Ishikawa (cell line): ENCODE data around the gene TMCC1.

Source experiments
- CEBPB ChIP-seq: IDR thresholded peaks from 2 replicates; pipeline ENCODE4 v1.6.1; 2012
- CREB1 ChIP-seq: IDR thresholded peaks from 2 replicates; pipeline ENCODE4 v1.6.1; 2012; ENCODE audit warnings: low read depth
- EGR1 ChIP-seq: IDR thresholded peaks from 2 replicates; pipeline ENCODE4 v1.6.1; 2012
- EP300 ChIP-seq: IDR thresholded peaks from 2 replicates; pipeline ENCODE4 v1.6.1; 2012; ENCODE audit warnings: borderline replicate concordance
- FOXM1 ChIP-seq: IDR thresholded peaks from 2 replicates; pipeline ENCODE4 v1.6.1; 2012; ENCODE audit warnings: low read depth, borderline replicate concordance
- MAX ChIP-seq: IDR thresholded peaks from 2 replicates; pipeline ENCODE4 v1.6.1; 2012
- NFIC ChIP-seq: IDR thresholded peaks from 2 replicates; pipeline ENCODE4 v1.6.1; 2012
- RAD21 ChIP-seq: IDR thresholded peaks from 2 replicates; pipeline ENCODE4 v1.6.1; 2012; ENCODE audit warnings: low read depth
- REST ChIP-seq: IDR thresholded peaks from 2 replicates; pipeline ENCODE4 v1.6.1; 2012; ENCODE audit warnings: low read depth, mild to moderate bottlenecking
- TAF1 ChIP-seq: IDR thresholded peaks from 2 replicates; pipeline ENCODE4 v1.6.1; 2012; ENCODE audit warnings: low read depth, mild to moderate bottlenecking
- TCF12 ChIP-seq: IDR thresholded peaks from 2 replicates; pipeline ENCODE4 v1.6.1; 2012; ENCODE audit warnings: low read depth
- TEAD4 ChIP-seq: IDR thresholded peaks from 2 replicates; pipeline ENCODE4 v1.6.1; 2012
- YY1 ChIP-seq: IDR thresholded peaks from 2 replicates; pipeline ENCODE4 v1.6.1; 2012; ENCODE audit warnings: low read depth
- ZBTB7A ChIP-seq: IDR thresholded peaks from 2 replicates; pipeline ENCODE4 v1.6.1; 2012; ENCODE audit warnings: low read depth
- TF ChIP-seq, protein P1 (sequence below): IDR thresholded peaks from 2 replicates; pipeline ENCODE4 v1.6.1; 2012

TMCC1 gene

GRCh38 chr3:129658110-129658843 is 235.2 kb downstream of the TMCC1 start:
- TF ChIP-seq CREB1 (no peak), EP300 (no peak), TAF1 (no peak), YY1 (no peak), MAX (no peak), TEAD4 (no peak), ZBTB7A (no peak), FOXM1 (no peak), EGR1 (no peak), RAD21 (no peak), NFIC (no peak), REST (no peak), TCF12 (no peak), CEBPB (no peak)
- TF ChIP-seq, protein P1, sequence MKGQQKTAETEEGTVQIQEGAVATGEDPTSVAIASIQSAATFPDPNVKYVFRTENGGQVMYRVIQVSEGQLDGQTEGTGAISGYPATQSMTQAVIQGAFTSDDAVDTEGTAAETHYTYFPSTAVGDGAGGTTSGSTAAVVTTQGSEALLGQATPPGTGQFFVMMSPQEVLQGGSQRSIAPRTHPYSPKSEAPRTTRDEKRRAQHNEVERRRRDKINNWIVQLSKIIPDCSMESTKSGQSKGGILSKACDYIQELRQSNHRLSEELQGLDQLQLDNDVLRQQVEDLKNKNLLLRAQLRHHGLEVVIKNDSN, result no peak

DNA sequence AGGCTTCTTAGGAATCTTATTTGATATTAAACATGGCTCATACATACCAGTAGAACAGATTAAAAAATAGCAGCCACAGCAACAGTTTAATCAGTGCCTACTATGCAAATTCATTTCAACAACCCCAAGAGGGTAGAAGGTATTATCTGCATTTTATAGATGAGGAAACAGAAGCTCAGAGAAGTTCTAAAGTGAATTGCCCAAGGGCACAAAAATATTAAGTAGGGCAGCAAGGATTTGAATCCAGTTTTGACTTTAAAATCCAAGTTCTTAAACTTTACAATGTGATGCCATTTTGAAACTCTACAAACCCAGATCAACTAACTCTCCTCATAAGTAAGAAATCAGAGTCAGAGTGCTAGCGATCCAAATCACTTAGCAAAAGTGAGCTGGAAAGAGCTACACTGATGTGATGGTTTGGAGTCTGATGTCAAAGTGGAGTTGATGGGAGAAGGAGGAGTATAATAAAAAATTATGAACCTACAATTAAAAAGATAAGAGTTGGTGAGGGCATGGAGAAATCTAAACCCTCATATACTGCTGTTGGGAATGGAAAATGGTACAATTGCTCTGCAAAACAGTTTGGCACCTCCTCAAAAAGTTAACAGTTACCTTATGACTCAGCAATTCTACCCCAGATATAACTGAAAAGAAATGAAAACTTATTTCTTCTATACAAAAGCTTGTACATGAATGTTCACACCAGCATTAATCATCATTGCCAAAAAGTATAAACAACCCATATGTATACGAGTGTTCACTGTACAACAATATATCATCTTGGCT is 236.1 kb downstream of the TMCC1 start:
- TF ChIP-seq NFIC (no peak), TAF1 (no peak), EGR1 (no peak), TCF12 (no peak), EP300 (no peak), TEAD4 (no peak), YY1 (no peak), FOXM1 (no peak), CEBPB (no peak), RAD21 (no peak), MAX (no peak), REST (no peak), ZBTB7A (no peak), CREB1 (no peak)
- TF ChIP-seq, protein P1, result no peak

DNA sequence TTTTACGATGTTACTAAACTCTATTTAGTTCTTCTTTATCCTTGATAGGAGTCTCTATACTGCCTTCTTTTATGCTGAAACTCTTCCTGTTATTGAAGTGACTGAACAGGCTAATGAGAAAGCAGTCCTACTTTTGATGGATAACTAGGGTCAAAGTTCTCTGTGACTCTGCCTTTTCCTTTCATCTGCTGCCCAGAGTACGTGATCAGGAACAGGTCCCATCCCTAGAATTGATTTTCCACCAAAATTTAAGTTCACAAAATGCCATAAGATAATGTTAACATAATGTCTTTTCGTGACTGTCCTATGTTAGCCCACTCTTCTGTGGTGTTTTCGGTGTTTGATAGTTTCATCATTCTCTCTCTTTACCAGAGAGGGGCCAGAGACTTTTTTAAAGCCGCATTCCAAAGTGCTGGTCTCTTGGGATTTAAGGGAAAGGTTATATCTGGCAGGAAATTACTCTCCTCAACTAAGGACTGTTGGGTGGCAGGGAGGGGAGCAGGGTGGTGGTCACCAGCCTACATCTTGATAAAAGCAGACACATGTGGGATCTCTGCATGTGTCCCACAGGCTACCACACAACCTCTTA is 236.8 kb downstream of the TMCC1 start:
- TF ChIP-seq MAX (no peak), TCF12 (no peak), TAF1 (no peak), EGR1 (no peak), FOXM1 (no peak), TEAD4 (no peak), ZBTB7A (no peak), CREB1 (no peak), RAD21 (no peak), REST (no peak), EP300 (no peak), CEBPB (no peak), YY1 (no peak), NFIC (no peak)
- TF ChIP-seq, protein P1, result no peak
